ENCODE results near the gene DDX47.
"Not testable (repeated sequence)": the region's sequence is repeated elsewhere in the genome, so short reads cannot be mapped to it uniquely, and the experiment has no call there.

Gene DDX47

GRCh38 chr12:12872139-12872933 is 59.2 kb downstream of the DDX47 start:
- DNase-seq (ENCODE audit: low read depth in 3 of 3) = no peak

DNA sequence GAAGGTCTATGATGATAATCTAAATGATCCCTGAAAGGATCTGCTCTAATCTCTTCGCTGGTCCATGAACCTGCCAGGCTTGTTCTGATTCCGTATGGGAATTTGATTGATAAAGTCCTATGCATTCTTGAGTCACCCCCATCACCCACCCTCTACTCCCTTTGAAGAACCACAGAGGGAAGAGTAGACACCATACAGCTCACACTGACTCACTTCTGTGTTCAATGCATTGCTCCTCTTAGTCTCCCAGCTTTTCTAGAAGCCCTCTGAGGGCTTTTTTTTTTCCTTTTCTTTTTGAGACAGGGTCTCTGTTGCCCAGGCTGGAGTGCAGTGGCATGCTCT is 59.8 kb downstream of the DDX47 start:
- no peak for DNase-seq (ENCODE audit: low read depth in 3 of 3)

DNA sequence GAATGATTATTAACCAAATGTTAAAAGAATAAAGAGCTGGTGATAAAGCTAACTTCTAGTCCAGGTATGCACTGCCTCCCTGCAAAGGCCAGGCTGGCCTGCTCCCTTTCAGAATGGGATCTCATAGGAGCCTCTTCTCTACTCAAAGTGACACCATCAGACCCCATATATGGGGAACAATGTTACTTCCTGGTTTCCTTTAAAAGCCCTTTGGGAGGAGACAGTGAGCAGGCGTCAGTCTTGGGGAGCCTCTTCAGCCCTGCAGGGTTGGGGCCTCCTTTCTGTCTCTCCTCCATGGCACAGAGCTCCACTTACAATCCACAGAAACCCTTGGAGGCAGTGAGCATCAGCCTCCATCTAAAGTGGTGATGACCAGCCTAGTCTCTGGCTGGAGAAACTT is 60.9 kb downstream of the DDX47 start:
- DNase-seq (ENCODE audit: low read depth in 3 of 3) = no peak

GRCh38 chr12:12875301-12875700 is 62.2 kb downstream of the DDX47 start:
- DNase-seq (ENCODE audit: low read depth in 3 of 3) = not testable (repeated sequence)

GRCh38 chr12:12877153-12877768 is 64.1 kb downstream of the DDX47 start:
- DNase-seq (ENCODE audit: low read depth in 3 of 3) = no peak

GRCh38 chr12:12877781-12878455 is 64.8 kb downstream of the DDX47 start:
- no peak for DNase-seq (ENCODE audit: low read depth in 3 of 3)
